Stimulated activated CD8-positive, alpha-beta memory T cell treated with anti-CD3 and anti-CD28 coated beads, Interleukin-15, amount 100 ng/mL, for 1 hour (primary cell): ENCODE measurements around the gene MTMR1.

Experiments
- DNase-seq: peaks from one replicate; pipeline ENCODE4 v3.0.0-alpha.2; 2020; ENCODE audit warnings: low read depth

Gene MTMR1

DNA sequence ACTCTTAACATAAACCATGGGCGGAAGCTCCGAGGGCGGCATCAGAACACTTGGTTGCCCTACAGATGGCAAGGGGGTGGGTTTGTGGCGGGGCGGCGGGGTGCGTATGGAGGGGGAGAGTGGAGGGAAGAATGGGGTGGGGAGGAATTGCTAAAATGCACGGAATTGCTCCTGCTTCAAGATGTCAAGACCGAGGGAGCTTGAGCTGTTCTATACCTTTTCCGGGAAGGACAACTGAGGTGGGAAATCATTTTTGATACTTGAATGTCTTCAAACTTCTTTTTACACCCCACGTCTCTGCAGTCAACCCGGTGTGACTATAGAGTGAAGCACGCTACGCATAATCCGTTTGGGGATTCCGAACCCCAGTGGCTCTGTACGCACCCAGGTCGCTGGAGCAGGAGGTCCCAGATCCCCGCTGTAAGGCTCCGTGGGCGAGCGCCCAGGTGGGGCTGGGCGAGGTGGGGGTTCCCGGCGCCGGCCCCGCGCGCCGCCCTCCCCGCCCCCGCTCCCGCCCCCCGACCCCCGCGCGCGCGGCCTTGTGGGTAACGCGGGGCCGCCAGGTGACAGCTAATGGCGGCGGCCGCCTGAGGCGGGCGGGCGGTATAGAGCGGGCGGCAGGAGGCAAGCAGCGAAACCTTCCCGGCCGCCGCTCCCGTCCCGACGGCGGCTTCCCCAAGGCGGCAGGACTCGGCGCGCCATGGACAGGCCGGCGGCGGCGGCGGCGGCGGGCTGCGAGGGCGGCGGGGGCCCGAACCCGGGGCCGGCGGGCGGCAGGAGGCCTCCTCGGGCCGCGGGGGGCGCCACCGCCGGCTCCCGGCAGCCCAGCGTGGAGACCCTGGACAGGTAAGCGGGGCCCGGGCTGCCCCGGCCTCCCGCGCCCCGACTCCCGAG, at the start of gene MTMR1:
Gene MTMR1 (plus strand): TSS at position 566 of the 894 bp plus-strand sequence. CDS start 135 bp downstream, at position 701.
- peak; percentile 18 for DNase-seq

GRCh38 chrX:150643958-150644357, 49.2 kb upstream of the MTMR1 start:
- DNase-seq: no peak

GRCh38 chrX:150644422-150644821, 48.8 kb upstream of the MTMR1 start:
- no peak for DNase-seq

DNA sequence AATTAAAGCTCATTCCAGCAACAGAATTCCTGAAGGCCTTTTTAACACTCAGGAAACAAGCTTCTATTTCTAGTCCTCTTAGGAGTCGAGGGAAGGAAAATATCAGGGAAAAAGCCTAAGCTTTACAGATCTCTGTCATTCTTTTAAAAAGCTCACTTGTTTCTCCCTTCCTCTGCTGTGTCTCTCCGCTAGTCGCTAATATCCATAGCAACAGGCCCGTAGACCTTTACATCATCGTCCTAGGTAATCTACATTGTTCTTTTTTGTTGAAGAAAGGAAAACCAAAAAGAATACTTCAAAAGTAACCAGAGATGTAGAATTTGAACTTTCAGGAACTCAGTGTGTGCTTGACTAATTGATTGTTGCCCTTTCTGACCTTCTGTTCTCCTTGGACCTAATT, 45.9 kb upstream of the MTMR1 start:
- no peak for DNase-seq

DNA sequence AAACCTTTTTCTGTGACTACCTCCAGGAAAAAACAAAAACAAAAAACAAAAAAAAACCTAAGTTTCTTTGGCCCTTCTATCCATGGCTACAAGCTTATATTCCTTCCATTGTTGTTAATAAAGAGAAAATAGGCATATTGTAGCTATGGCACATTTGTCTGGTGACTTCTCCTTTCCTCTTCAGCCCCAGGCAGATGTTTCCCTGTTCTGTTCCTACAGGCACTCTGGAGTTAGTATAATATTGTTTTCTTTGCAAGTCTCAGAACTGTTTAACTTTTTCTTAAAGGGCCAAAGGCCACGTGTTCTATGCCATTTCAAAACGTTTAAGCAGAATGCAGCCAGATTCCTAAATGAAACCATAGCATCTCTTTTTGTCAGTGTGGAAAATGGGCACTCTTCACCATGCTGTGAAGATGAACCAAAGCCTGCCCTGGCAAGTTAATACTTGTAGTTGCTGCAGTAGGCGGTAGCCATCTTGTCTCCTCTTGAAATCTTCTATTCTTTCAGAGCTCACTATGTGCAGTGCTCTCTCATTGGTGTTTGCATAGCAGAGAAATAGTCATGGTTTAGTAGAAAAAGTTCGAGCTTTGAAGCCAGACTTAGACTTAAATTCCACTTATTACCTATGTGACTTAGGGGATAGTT, 44.8 kb upstream of the MTMR1 start:
- no peak for DNase-seq

GRCh38 chrX:150649096-150649870, 43.9 kb upstream of the MTMR1 start:
- no peak for DNase-seq

GRCh38 chrX:150651906-150652305, 41.3 kb upstream of the MTMR1 start:
- no peak for DNase-seq

DNA sequence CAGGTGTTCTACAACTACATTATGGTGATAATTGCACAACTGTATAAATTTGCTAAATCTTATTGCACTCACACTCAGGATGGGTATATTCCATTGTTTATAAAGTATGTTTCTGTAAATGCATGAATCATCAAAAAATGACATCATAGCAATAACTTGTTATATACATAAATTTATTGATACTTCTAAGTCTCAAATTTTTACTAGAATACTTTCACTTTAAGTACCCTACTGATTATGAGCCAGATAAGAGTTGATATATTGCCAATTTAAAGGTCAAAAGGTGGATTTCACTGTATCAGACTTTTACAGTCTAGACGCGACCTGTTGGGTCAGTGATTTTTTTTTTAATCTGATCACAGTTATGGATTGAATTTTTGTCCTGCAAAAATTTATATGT, 37.4 kb upstream of the MTMR1 start:
- no peak for DNase-seq

GRCh38 chrX:150663073-150663472, 30.1 kb upstream of the MTMR1 start:
- no peak for DNase-seq

GRCh38 chrX:150664290-150664689, 28.9 kb upstream of the MTMR1 start:
- no peak for DNase-seq

- no peak for DNase-seq
These were observed 17.0 kb upstream of the MTMR1 start for GRCh38 chrX:150676221-150676620.

DNA sequence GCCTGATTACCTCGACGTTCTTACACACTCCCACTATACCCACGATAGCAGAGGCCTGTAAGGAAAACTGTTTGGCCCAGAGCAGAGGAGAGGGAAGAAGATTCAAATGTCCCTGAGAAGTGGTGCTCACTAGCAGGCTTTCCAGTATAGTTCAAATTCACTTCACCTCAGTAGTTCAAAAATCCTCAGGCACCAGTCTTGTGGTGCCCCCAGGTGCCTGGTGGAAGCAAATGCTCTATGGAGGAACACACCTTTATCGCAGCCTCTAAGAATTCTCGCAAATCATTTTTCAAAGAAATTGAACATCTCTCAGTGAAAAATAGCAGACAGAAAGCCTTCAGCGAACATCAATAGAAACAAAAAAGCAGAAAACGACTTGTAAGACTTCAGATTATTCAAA, 12.2 kb upstream of the MTMR1 start:
- no peak for DNase-seq

DNA sequence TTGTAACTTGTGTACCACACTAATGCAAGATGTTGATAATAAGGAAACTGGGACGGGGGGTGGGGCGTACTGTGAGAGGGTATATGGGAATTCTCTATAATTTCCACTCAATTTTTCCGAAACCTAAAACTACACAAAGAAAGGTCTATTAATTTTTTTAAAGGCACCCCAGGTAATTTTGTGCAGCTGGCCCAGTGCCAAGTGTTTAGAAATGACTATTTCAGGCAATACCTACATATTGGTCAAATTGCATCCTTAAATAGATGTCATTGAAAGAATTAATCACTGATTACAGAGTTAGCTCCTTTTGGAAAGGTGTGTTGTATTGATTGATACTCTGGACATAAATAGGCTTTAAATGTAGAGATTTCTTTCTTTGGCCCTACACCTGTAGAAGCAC, 10.1 kb upstream of the MTMR1 start:
- no peak for DNase-seq

- no peak for DNase-seq
These were observed 9.6 kb upstream of the MTMR1 start for GRCh38 chrX:150683536-150684146.

DNA sequence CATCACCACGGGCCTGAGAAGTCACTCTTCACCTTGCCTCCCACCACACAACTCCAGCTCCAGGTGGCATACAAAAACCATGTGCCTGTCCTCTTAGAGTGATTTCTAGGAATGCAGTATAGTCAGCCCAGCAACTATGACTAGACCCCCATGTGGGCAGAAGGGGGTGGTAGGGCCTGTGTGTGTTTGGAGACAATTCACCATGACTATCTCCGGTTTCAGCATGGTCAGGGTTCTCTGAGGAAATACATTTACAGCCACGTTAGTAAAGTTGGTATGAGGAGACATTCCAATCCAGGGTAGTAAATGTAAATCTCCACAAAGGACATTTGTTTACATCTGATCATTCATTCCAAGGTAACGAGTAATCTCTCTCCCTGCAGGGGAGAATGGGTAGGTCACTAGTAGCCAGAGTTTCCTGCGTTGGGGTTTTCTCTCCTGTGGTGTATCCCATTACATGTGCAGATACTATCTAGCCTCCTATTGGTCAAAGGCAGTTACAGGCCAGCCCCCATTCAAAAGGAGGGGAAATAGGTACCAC, 4.2 kb upstream of the MTMR1 start:
- DNase-seq: no peak

- DNase-seq: no peak
These were observed 3.1 kb upstream of the MTMR1 start for GRCh38 chrX:150690126-150690525.

GRCh38 chrX:150692296-150692695, 900 bp upstream of the MTMR1 start:
- DNase-seq: no peak

DNA sequence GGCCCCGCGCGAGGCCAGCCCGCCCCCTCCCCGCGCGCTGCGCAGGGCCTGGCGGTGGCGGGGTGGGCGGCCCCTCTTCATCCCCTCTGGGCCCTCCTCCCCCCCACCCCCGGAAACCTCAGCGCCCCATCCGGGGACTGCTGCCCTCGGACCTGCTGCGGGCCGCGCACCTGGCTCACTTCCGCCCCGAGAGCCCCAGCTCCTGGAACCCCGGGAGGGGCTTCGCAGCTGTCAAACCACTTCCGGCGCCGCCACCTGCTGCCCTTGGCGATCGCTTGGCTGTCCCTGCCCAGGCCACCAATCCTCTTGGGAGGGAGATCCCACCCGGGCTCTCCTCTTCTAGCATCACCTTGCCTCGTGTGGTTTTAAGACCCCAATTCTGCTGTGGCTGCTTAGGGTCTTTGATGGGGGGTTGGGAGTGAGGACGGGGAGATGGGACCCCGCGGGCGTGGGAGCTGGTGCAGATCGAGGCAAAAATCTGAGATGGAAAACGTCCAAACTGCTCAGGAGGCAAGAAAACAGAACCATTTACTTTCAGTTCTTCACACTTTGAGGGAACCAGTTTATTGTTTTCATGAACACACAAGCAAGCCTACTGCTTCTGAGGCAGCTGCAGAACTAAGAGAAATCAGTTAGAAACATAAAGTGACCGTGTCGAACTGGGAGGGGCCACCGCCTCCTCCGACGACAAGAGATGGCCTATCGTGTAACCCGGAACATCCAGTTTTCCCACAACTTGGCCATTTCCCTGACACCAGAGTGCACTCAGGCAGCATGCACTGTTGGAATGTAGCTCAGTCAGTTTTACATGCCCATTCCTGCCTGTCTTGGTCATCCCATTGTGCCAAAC, 754 bp downstream of the MTMR1 start:
- DNase-seq: peak; percentile 32

DNA sequence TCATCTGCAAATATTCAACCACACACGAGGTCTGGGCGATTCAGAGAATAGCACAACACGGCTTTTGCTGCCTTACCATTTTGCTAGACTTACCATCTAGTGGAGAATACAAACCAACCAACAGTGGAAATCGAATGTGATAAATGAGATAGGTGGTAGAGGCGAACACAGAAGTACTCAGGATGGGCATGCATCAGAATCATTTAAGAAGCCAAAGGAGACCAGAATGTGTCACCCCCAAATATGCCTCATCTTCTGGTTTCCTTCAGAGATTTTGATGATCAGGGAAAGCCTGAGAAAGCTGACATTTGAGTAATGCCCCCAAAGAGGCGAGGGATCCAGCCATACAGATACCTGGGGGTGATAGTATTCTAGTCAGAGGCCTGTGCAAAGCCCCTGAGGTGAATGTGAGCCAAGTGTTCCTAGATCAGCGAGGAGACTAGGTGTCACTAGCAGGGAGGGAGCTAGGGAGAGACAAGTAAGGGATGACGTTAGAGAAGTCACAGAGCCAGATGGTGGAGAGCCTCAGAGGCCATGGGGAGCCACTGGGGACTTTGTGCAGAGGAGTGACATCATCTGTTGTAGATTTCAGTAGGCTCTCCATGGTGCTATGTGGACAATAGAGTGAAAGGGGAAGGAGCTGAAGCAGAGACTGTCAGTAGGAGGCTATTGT, 1.7 kb downstream of the MTMR1 start:
- DNase-seq: no peak

- DNase-seq: no peak
These were observed 3.1 kb downstream of the MTMR1 start for GRCh38 chrX:150696331-150696730.
